ENCODE measurements around the gene VPS4A. TPM values are rescaled to one million over a fixed set of nuclear protein-coding genes. Genes with fewer than 3 reads are reported as not detected.
A peak's percentile ranks its signal among the peaks of the same experiment; 100 is the strongest.

VPS4A gene
- total RNA-seq, 1 donor, result 23.2 TPM

- DNase-seq (ENCODE audit: low read depth in 2 of 3, low spot score in 2 of 3), result no peak
Observed at GRCh38 chr16:69306031-69306430, 5.1 kb upstream of the VPS4A start.

DNA sequence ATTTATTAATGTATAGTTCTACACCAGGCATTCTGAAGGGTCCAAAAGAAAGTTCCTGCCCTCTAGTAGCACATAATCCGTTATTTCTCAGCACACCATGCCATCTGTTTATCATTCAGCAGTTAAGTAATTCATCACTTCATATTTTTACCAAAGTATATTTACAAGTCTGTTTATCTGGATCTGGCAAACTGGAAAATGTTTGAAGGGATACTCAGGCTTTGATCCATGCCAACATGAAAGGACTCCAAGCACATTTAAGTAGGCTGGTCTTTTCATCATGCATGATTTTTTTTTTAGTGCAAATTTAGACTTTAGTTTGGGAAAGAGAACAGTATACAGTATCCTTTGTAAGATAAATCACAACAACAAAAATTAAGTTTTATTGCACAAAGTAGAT lies 4.1 kb upstream of the VPS4A start:
- DNase-seq (ENCODE audit: low read depth in 2 of 3, low spot score in 2 of 3), result no peak

DNA sequence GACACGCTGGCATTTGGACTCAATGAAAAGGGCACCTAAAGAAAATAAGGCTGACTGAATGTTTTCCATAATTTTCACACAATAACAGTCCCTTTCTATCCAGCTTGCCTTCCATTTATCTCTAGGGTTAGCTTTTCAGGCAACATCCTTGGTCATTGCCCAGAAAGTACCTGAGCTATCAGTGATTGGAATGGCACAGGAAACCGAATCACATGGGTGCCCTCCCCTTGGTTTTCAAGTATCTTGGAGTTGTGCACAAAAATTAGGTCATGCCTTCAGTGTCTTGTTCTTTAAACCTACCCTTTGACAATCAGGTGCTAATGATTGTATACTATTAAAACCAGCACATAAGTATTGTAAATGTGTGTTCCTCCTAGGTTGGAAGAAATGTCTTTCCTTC lies 3.3 kb upstream of the VPS4A start:
- no peak for DNase-seq (ENCODE audit: low read depth in 2 of 3, low spot score in 2 of 3)

DNA sequence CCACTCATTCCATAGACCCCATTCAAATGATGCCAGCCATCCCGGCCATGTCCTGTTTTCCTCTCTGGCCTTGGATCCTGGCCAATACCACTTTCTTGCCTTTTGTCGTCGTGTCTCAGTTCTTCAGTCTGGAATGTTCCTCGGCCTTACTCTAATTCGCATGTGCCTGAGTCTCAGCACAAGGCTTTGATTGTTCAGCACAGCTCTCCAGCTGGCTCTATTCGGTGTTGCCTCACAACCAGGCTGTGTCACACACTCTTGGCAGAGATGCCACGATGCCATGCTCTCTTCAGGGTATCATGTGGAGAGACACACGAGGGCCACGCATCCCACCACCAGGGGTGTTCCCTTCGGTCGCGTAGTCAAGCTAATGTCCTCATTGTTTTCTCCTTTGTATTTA lies 1.8 kb upstream of the VPS4A start:
- DNase-seq (ENCODE audit: low read depth in 2 of 3, low spot score in 2 of 3), result no peak

DNA sequence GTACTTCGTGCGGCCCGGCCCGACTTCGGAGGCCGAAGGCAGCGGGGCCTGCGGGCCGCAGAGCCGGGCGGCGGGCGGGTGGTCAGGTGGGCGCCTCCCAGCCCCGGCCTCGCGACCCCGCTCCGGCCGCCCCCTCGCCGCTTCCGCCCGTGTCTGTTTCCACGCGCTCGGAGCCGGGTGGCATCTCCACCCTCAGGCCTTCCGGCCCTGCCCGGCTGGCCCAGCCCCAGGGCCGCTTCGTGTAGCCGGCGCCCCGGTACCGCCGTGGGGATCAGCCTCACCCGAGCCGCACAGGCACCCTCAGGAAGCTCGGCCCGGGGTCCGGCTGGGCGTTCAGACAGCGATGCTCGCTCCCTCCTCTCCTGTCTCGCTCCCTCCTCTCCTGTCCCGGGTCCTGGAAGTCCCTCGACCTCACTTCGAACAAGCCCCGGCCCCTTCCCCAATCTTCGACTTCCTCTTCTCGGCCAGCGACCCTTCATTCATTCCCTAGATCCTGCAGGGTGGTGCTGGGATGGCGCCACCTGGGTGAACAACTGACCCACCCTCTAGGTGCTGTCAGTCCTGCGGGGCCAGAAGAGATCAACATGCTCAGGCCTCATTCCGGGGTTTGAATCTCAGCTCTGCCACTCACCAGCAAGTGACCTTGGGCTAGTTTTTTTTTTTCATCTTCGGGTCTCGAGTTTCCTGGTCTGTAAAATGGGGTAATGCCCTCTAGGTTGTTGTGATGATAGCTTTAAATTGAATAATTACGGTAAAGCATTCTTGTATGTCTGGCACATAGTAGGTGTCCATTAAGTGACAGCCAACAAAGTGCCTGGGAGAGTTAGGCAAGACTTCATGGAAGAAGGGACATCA lies 610 bp downstream of the VPS4A start:
- DNase-seq (ENCODE audit: low read depth in 2 of 3, low spot score in 2 of 3), result peak in 1 of 3 donors; percentile 34

DNA sequence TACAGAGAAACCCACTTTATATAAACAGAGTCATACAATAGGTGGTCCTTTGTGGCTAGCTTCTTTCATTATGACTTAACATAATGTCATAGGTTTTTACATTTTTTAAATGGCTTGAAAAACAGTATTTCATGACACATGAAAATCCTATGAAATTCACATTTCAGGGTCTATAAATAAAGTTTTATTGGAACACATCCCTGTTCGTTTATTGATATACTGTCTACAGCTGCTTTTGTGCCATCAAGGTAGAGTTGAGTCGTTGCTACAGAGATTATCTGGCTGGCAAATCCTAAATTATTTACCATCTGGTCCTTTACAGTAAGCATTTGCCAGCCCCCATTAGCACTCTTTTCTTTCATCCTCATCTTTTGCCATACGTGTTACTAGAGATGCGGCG lies 2.3 kb downstream of the VPS4A start:
- no peak for DNase-seq (ENCODE audit: low read depth in 2 of 3, low spot score in 2 of 3)

DNA sequence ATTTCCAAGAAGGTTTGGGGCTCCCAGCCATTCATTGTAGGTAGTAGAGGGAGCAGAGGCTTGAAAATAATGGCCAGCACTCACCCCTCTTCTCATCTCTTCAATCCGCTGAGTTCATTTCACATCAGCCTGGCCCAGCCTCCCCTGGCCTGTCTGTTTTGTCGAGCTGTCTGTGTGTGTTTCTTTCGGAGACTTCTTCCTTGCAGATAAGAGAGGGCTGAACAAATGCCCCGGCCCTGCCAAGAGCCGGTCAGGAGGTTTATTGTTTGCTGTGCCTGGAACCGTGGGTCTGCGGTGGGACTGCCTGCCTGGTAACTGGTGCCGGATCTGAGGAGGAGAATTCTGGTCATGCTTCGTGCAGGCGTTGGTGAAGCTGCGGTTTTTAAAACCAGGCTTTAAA lies 3.4 kb downstream of the VPS4A start:
- no peak for DNase-seq (ENCODE audit: low read depth in 2 of 3, low spot score in 2 of 3)

DNA sequence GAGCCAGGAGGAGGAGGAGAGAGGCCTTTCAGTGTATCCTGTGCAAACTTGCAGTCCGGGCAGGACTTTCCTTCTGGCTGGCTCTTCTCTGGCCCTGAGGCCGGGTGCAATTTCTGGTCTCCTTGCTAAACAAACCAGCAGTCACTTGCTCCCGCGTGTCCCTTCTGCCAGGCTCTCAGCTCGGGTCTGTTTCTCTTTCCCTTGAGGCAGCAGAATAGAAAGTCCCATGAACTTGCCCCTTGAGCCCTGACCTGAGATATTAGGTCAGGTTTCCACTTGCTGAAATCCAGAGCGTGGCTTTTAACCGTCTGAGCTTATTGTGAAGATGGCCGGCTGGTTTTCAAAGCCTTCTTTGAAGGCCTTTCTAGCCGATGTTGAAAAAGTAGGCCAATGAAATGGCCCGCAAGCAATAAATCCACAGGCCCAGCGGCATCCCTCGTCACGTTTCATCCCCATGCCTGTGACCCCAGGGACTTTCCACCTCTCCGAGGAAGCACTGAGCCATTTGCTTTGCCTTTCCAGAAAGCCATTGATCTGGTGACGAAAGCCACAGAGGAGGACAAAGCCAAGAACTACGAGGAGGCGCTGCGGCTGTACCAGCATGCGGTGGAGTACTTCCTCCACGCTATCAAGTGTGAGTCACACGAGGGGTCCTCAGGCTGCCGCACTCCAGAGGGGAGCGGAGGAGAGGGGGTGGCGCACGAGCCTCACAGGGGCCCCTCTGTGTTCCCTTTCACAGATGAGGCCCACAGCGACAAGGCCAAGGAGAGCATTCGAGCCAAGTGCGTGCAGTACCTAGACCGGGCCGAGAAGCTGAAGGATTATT lies 4.5 kb downstream of the VPS4A start:
- DNase-seq (ENCODE audit: low read depth in 2 of 3, low spot score in 2 of 3), result no peak

DNA sequence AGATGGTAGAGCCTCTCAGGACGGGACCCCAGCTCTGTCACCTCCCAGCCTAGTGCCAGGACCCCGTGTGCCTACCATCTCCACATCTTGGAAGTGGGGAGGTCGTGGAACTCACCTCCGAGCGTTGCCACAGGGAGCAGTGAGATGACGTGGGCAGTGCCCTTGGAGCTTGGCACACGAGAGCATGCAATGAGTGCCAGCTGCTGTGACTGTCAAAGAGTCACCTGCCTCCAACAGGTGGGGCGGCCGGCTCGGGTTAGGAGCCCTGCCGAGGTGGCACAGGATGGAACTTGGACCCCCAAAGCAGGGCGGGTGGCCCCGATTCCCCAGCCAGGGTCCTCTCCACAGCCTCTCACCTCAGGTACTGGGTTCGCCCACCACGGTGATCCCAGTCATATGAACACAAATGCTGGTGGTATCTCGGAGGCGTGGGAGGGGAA lies 5.5 kb downstream of the VPS4A start:
- DNase-seq (ENCODE audit: low read depth in 2 of 3, low spot score in 2 of 3), result no peak

DNA sequence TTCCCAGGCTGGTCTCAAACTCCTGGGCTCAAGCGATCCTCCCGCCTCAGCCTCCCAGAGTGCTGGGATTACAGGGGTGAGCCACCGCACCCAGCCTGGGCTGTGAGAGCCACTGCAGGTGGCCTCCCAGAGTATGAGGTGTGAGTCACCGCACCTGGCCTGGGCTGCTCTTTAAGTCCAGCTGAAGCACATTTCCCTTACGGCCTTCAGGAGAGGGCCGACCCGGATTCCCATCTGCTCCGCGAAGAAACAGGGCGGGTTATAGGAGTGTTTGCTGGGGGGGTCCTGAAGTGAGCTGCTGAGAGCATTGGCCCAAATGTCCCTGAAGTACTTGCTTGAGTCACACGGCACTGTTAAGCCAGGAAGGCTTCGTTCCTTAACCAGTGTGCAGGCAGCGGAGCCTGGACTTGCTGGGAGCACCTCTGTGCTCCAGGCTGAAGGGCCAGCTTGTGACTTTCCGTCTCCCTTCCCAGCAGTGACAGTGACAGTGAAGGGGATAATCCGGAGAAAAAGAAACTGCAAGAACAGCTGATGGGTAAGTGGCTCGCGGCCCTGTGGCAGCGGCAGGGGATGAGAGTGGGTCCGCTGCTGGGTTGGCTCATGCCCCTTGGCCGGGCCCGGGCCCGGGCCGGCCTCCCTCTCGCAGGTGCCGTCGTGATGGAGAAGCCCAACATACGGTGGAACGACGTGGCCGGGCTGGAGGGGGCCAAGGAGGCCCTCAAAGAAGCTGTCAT lies 7.2 kb downstream of the VPS4A start:
- no peak for DNase-seq (ENCODE audit: low read depth in 2 of 3, low spot score in 2 of 3)

DNA sequence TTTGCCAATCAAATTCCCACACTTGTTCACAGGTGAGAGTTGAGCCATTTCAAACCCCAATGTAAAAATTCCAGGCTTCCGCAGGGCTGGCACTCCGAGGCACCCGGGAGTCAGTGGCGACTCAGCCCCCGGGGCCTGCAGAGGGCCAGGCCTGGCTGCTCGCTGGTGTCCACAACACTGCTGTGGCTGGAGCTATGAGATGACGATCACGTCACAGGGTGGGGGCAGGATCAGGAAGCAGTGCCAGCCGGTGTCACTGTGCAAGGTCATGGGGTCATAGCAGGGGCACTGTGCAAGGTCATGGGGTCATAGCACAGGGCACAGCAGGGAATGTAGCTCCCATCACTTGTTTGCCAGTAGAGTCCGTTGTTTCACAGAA lies 7.8 kb downstream of the VPS4A start:
- DNase-seq (ENCODE audit: low read depth in 2 of 3, low spot score in 2 of 3), result no peak

DNA sequence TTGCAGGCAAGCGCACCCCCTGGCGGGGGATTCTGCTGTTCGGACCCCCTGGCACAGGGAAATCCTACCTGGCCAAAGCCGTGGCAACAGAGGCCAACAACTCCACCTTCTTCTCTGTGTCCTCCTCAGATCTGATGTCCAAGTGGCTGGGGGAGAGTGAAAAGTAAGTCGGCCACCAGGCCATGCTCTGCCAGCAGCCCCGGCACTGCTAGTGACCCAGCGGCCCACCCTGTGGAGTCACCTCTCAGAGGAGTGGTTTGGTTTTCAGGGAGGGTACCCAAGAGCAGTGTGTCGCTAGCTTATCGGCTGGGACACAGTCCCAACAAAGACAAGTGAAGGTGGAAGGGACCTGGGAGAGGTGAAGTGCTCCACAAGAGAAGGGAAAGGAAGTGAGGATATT lies 8.2 kb downstream of the VPS4A start:
- DNase-seq (ENCODE audit: low read depth in 2 of 3, low spot score in 2 of 3), result no peak

GRCh38 chr16:69319826-69320739 lies 8.9 kb downstream of the VPS4A start:
- no peak for DNase-seq (ENCODE audit: low read depth in 2 of 3, low spot score in 2 of 3)

DNA sequence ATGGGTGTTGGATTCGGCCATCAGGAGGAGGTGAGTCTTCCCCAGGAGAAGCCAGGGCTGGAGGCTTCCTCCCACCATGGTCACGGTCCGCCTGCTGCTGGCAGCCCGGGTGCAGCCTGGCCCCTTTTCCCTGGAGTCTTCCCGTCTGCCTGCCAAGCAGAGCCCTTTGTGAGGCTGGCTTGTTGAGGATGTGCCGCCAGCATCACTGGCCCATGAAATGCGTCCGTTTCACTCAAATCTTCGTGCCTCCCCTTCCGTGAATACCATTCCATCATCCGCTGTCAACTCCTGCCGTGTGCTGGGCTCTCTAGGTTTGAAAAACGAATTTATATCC lies 9.6 kb downstream of the VPS4A start:
- no peak for DNase-seq (ENCODE audit: low read depth in 2 of 3, low spot score in 2 of 3)

DNA sequence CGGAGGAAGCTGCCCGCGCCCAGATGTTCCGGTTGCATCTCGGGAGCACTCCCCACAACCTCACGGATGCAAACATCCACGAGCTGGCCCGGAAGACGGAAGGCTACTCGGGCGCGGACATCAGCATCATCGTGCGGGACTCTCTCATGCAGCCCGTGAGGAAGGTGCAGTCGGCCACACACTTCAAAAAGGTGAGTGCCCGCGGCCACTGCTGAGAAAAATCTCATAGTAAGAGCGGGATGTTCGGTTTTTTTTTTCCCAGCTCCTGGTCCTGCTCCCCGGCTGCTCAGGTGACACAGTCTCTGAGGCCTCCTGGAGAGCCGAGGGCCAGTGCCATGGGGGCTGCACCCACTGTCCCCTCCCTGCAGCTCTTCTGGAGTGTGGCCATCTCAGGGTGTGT lies 9.9 kb downstream of the VPS4A start:
- DNase-seq (ENCODE audit: low read depth in 2 of 3, low spot score in 2 of 3), result no peak

GRCh38 chr16:69322343-69322742 lies 11.2 kb downstream of the VPS4A start:
- DNase-seq (ENCODE audit: low read depth in 2 of 3, low spot score in 2 of 3), result no peak

DNA sequence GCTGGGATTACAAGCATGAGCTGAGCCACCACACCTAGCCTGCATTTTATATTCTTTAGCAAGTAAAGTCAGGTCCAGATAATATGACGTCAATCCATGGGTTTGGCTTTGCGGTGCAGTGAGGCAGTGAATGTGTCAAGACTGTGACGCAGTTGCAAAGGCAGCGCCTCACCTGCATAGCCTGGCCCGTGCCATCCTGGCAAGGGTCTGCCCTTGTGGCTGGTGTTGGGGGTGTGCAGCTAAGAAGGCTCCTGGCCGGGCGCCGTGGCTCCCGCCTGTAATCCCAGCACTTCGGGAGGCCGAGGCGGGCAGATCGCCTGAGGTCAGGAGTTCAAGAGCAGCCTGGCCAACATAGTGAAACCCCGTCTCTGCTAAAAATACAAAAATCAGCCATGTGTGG lies 12.3 kb downstream of the VPS4A start:
- no peak for DNase-seq (ENCODE audit: low read depth in 2 of 3, low spot score in 2 of 3)

- DNase-seq (ENCODE audit: low read depth in 2 of 3, low spot score in 2 of 3), result no peak
Observed at GRCh38 chr16:69324013-69324531, 12.9 kb downstream of the VPS4A start.

- DNase-seq (ENCODE audit: low read depth in 2 of 3, low spot score in 2 of 3), result no peak
Observed at GRCh38 chr16:69324585-69325253, 13.6 kb downstream of the VPS4A start.

DNA sequence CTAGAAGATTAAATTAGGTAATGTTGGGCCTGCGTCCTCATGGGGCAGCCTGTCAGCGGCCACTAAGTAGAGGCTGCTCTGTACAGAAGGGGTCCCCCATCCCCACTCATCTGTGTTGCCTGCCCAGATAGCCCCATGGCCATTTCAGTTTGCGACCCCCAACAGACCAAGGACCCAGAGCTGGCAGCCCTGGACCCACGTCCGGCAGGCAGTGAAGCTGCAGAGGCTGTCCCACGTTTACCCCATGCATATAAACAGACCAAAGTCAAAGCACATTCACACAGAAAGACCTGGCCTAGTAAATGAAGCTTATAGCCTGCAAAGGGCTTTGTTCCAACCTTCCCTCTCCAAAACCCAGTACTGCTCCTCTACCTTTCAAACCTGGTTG lies 14.6 kb downstream of the VPS4A start:
- no peak for DNase-seq (ENCODE audit: low read depth in 2 of 3, low spot score in 2 of 3)

Data from hematopoietic multipotent progenitor cell (in vitro differentiated cells).